HepG2 (cell line): ENCODE data around the gene CALML6. TPM values are rescaled to one million over a fixed set of nuclear protein-coding genes. Genes with fewer than 3 reads are reported as not detected.

Source experiments
- AHR ChIP-seq: IDR thresholded peaks from 2 replicates; pipeline ENCODE4 v1.6.1; 2018; ENCODE audit warnings: missing genetic modification reagents, missing compliant biosample characterization
- BATF2 ChIP-seq: sonication (generic); formaldehyde crosslinking; IDR thresholded peaks from 2 replicates; pipeline ENCODE4 v1.8.0; 2022; ENCODE audit warnings: mild to moderate bottlenecking, missing genetic modification reagents, moderate library complexity
- CSRNP1 ChIP-seq: sonication (generic); formaldehyde crosslinking; IDR thresholded peaks from 2 replicates; pipeline ENCODE4 v1.8.1; 2023; ENCODE audit warnings: mild to moderate bottlenecking, missing genetic modification reagents
- PHF21A ChIP-seq: sonication (generic); formaldehyde crosslinking; IDR thresholded peaks from 2 replicates; pipeline ENCODE4 v1.5.0; 2020; ENCODE audit warnings: mild to moderate bottlenecking, missing genetic modification reagents
- POGK ChIP-seq: sonication (generic); formaldehyde crosslinking; conservative IDR thresholded peaks from 2 replicates; pipeline ENCODE4 v1.8.0; 2022; ENCODE audit warnings: mild to moderate bottlenecking, moderate library complexity, missing genetic modification reagents
- SKIL ChIP-seq: sonication (generic); formaldehyde crosslinking; IDR thresholded peaks from 2 replicates; pipeline ENCODE4 v1.8.0; 2022; ENCODE audit warnings: missing genetic modification reagents, mild to moderate bottlenecking, moderate library complexity, borderline replicate concordance
- TBX2 ChIP-seq: sonication (generic); formaldehyde crosslinking; IDR thresholded peaks from 2 replicates; pipeline ENCODE4 v1.5.0; 2020; ENCODE audit warnings: missing genetic modification reagents, mild to moderate bottlenecking, borderline replicate concordance
- YY1 ChIP-seq: IDR thresholded peaks from 2 replicates; pipeline ENCODE4 v1.6.1; 2011; ENCODE audit warnings: low read length, low read depth, moderate library complexity, mild to moderate bottlenecking; ENCODE audit not compliant: insufficient read depth, insufficient replicate concordance
- ZBTB3 ChIP-seq: sonication (generic); formaldehyde crosslinking; IDR thresholded peaks from 2 replicates; pipeline ENCODE4 v1.4.0; 2020; ENCODE audit warnings: low read depth, mild to moderate bottlenecking, moderate library complexity, missing genetic modification reagents, borderline replicate concordance
- ZFP91 ChIP-seq: sonication (generic); formaldehyde crosslinking; IDR thresholded peaks from 2 replicates; pipeline ENCODE4 v1.9.0; 2022; ENCODE audit warnings: missing genetic modification reagents, mild to moderate bottlenecking, borderline replicate concordance
- ZNF232 ChIP-seq: sonication (generic); formaldehyde crosslinking; IDR thresholded peaks from 2 replicates; pipeline ENCODE4 v1.4.0; 2020; ENCODE audit warnings: missing genetic modification reagents, borderline replicate concordance
- ZNF30 ChIP-seq: sonication (generic); formaldehyde crosslinking; IDR thresholded peaks from 2 replicates; pipeline ENCODE4 v1.5.0; 2020; ENCODE audit warnings: mild to moderate bottlenecking, missing genetic modification reagents
- ZNF563 ChIP-seq: sonication (generic); formaldehyde crosslinking; IDR thresholded peaks from 2 replicates; pipeline ENCODE4 v1.8.0; 2022; ENCODE audit warnings: mild to moderate bottlenecking, moderate library complexity, missing genetic modification reagents
- ZNF564 ChIP-seq: sonication (generic); formaldehyde crosslinking; IDR thresholded peaks from 2 replicates; pipeline ENCODE4 v1.8.1; 2023; ENCODE audit warnings: mild to moderate bottlenecking, missing genetic modification reagents
- ZNF687 ChIP-seq: sonication (generic); formaldehyde crosslinking; IDR thresholded peaks from 2 replicates; pipeline ENCODE4 v1.5.1; 2020; ENCODE audit warnings: mild to moderate bottlenecking, missing genetic modification reagents, moderate library complexity
- polyA plus RNA-seq, 8 experiments: library from polyadenylated mRNA; depleted of rRNA in 3 of 8; stranded (reverse) in 7 of 8; unstranded in 1 of 8; fragments of >200 nt; fragmentation: Illumina TruSeq in 4 of 8; extraction: Trizol in 4 of 8; gene quantifications; 2 replicates each; pipeline versions ENCODE4 v1.2.1 to v1.2.3, GENCODE V29; 2011 to 2016; ENCODE audit warnings: low read depth in 4 of 8, missing spikeins in 1 of 8, mixed read lengths in 1 of 8; ENCODE audit not compliant: insufficient read depth in 1 of 8
- total RNA-seq, 5 experiments: library from RNA; depleted of rRNA; stranded (reverse); fragments of >200 nt; fragmentation: Illumina TruSeq; extraction: Trizol; gene quantifications; 2 replicates each; pipeline ENCODE4 v1.2.3, GENCODE V29; 2016; ENCODE audit warnings: low read depth in 1 of 5

The CALML6 gene
- total and polyA plus RNA-seq, 2 of the 13 experiments (the other 11 are each of a cell fraction or from before 2014, with no cell fraction given) = 0.11 to 0.12 TPM

GRCh38 chr1:1889847-1890505 lies 25.1 kb upstream of the CALML6 start (continued):
- TF ChIP-seq ZFP91 (CRISPR knock-in tag) = peak; percentile 62; the same call in 1 of the 2 replicates
- TF ChIP-seq AHR (CRISPR knock-in tag) = no peak
- TF ChIP-seq YY1 = peak; percentile 91
- no peak for TF ChIP-seq ZNF30 (CRISPR knock-in tag)
- 0 out of 2 replicates have a peak, but pooled peaks have one; percentile 22 for TF ChIP-seq PHF21A (CRISPR knock-in tag)
- TF ChIP-seq ZNF563 (CRISPR knock-in tag) = peak; percentile 44; the same call in 1 of the 2 replicates
- TF ChIP-seq POGK (CRISPR knock-in tag) = 0 out of 2 replicates have a peak, but pooled peaks have one; percentile 22
- no peak for TF ChIP-seq CSRNP1 (CRISPR knock-in tag)
- peak; percentile 46; the same call in 1 of the 2 replicates for TF ChIP-seq ZNF232 (CRISPR knock-in tag)
- TF ChIP-seq ZNF687 (CRISPR knock-in tag) = peak; percentile 63
- TF ChIP-seq SKIL (CRISPR knock-in tag) = no peak
- 0 out of 2 replicates have a peak, but pooled peaks have one; percentile 35 for TF ChIP-seq BATF2 (CRISPR knock-in tag)
- TF ChIP-seq ZNF564 (CRISPR knock-in tag) = 0 out of 2 replicates have a peak, but pooled peaks have one; percentile 43
- peak; percentile 24; the same call in 1 of the 2 replicates for TF ChIP-seq ZBTB3
- peak; percentile 16; the same call in 1 of the 2 replicates for TF ChIP-seq TBX2 (CRISPR knock-in tag)
